Ammon's horn (tissue), 1 donor: ENCODE data around the gene POLR2E.
A peak's percentile ranks its signal among the peaks of the same experiment; 100 is the strongest.
"Not testable (repeated sequence)": the region's sequence is repeated elsewhere in the genome, so short reads cannot be mapped to it uniquely, and the experiment has no call there.

Experiments
- DNase-seq: peaks from one replicate; pipeline ENCODE4 v3.0.0-alpha.2; 2016; ENCODE audit warnings: low spot score

The POLR2E gene

DNA sequence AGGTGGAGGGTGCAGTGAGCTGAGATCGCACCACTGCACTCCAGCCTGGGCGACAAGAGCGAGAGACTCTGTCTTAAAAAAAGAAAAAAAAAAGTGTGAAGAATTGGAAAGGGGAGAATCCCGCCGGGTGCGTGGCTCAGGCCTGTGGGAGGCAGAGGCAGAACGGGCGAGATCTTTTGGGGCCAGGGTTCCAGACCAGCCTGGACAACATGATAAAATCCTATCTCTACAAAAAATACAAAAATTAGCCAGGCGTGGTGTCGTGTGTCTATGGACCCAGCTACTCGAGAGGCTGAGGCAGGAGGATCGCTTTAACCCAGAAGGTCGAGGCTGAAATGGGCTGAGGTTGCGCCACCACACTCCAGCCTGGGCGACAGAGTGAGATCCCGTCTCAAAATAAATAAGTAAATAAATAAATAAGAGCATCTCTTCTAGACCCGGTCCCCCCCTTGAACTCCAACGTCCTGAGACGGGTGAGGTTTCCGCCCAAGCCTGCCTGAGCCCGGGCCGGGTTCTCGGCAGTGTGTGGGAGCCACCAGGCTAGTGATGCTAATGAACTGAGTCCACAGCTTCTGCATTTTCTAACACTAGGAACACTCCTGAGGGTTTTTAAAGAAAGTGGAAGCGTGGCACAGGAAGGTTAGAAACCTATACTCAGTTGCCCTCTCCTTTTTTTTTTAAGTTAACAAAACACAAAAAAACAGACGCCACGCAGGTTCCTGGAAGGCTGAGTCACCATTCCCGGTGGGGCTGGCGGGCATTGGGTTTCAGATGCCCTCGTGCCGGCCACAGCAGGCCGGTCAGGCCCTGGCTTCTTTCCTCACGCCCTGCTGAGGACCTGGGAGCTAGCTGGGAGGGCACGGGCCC, 30.7 kb upstream of the POLR2E start:
- no peak for DNase-seq

DNA sequence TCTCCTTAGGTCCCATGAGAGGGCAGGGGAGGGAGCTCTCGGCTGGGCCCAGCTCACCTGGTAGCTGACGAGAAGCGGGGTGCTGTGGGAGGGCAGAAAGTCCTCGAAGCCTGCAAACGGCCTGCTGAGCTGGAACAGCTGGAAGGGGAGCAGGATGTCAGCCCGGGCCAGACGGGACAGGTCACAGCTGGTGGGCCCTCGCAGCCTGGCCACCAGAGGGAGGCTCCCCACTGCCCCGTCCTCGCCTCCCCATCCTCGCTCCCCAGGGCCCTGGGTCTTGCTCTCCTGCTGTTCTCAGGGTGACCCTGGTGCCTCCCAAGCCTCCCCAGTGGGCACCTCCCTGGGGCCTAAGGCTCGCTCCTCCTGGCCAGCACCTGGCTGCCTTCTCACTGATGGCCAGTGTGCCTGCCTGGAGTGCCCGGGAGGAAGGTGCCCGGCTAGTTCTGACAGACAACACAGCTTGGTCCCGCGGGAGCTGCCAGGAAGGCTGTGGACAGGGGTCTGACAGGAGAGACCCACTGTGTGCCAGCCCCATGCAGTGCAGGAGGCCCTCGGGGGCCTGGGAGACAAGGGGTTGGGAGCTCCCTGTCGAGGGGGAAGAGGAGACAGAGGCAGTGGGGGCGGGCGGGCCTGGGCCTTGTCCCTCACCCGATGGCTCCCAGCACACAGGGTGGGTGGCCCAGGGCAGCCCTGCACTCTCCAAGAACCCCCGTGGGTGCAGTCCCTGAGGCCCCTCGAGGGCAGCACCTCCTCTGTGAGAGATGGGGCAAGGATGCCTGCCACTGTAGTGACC, 28.9 kb upstream of the POLR2E start:
- DNase-seq = no peak

DNA sequence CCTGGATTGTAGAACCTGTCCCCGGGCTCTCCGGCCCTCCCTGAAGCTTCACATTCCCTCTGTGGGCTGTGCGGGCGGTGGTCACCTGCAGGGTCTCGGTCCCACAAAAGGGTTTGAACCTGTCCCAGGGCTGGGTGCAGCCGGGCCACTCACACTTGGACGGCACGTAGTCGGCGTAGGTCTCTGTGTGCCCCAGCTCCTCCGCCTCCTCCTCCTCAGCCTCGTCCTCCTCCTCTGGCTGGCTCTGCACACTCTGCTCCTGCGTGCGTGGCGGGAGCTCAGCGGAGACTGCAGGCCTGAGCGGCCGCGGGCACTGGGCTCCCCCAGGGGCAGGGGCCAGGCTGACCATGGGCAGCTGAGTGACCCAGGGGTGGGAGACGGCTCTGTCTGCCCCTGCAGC, 28.2 kb upstream of the POLR2E start:
- DNase-seq = no peak

GRCh38 chr19:1122972-1123363, 27.8 kb upstream of the POLR2E start:
- no peak for DNase-seq

DNA sequence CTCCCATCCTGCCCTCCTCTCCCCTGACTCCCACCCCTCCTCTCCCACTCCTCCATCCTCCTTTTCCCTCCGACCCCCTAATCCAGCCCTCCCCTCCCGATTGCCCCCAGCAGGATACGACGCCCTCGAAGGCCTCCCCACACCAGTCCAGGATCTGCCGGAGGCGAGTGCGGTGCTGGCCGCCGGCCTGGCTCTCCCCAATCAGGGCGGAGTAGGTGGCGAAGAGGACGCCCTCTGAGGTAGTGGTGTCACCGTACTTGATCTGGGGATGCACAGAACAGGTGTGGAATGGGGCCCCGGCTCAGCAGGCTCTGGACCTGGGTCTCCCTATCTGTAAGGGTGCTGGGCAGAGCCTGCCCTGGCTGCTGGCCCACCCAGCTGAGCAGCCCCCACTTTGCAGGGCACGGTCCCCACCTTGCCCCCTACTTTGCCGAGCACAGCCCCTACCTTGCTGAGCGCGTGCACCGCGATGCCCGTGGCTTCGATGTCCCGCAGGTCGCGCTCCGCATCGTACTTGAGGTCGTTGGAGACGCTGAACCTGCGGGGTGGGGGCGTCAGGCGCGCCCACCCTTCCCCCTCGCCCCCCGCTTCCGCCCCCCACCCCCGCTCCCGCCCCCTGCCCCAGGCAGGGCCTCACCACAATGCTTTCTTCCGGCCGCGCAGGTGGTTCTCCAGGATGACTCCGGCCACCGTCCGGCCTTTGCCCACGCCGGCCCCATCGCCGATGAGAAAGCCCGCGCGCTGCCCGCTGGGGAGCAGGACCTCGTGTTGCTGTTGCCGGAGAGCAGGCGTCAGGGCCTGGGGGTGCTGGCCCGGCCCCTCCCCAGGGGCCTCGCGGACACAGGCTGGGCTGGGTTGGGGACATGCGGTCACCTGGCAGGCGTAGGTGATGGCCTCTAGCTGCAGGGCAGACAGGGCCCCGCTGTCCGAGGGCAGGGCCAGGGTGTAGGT, 27.1 kb upstream of the POLR2E start:
- DNase-seq = no peak

GRCh38 chr19:1121395-1121794, 26.2 kb upstream of the POLR2E start:
- DNase-seq = no peak

- no peak for DNase-seq
Observed at GRCh38 chr19:1119475-1120217, 24.5 kb upstream of the POLR2E start.

- DNase-seq = no peak
Observed at GRCh38 chr19:1118999-1119398, 23.8 kb upstream of the POLR2E start.

- no peak for DNase-seq
Observed at GRCh38 chr19:1117654-1118053, 22.5 kb upstream of the POLR2E start.

- no peak for DNase-seq
Observed at GRCh38 chr19:1116726-1117581, 21.8 kb upstream of the POLR2E start.

- DNase-seq = no peak
Observed at GRCh38 chr19:1115646-1116420, 20.7 kb upstream of the POLR2E start.

DNA sequence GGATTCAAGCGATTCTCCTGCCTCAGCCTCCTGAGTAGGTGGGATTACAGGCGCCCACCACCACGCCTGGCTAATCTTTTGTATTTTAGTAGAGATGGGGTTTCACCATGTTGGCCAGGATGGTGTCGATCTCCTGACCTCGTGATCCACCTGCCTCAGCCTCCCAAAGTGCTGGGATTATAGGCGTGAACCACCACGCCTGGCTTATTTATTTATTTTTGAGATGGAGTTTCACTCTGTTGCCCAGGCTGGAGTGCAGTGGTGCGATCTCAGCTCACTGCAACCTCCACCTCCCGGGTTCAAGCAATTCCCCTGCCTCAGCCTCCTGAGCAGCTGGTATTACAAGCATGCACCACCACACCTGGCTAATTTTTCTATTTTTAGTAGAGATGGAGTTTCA, 19.6 kb upstream of the POLR2E start:
- not testable (repeated sequence) for DNase-seq

DNA sequence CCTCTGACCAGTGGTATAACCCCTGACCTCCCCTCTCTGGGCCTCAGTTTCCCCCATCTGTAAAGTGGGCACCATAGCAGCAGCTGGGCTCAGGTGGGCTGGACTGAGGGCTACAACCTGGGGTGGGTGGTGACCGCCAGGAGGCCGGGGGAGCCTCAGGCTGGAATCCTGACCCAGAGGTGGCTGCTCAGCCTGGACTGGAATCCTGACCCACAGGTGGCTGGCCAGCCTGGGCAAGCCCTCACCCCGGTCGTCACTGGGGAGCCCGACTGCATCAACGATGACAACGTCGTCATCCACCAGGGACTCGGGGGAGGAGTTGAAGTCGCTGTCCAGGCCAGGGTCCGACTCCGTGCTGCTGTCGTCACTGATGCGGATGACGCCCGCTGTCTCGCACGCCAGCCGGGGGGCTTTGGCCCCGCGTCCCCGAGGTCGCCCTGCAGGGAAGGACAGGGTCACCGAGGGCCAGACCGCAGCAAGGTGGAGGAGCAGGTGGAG, 18.9 kb upstream of the POLR2E start:
- DNase-seq = no peak

- DNase-seq = peak; percentile 97
Observed at GRCh38 chr19:1113030-1113985, 18.1 kb upstream of the POLR2E start.

GRCh38 chr19:1112268-1113029, 17.3 kb upstream of the POLR2E start:
- DNase-seq = no peak

GRCh38 chr19:1111641-1112267, 16.6 kb upstream of the POLR2E start:
- no peak for DNase-seq
